Loucy (cell line): ENCODE results near the gene LMO7.

Experiments
- EZH2phosphoT487 ChIP-seq: fragments of 200-600 bp; IDR thresholded peaks from 2 replicates; pipeline ENCODE4 v1.6.1; 2018; ENCODE audit warnings: antibody characterized with exemption, mild to moderate bottlenecking, moderate library complexity, borderline replicate concordance
- TF ChIP-seq, protein P1 (sequence below): fragments of 200-600 bp; sonication (generic); conservative IDR thresholded peaks from 2 replicates; pipeline ENCODE4 v1.5.1; 2014; ENCODE audit warnings: mild to moderate bottlenecking, antibody characterized with exemption, low read length

GRCh38 chr13:75881109-75881775, 245.1 kb downstream of the LMO7 start:
- TF ChIP-seq, protein P1, sequence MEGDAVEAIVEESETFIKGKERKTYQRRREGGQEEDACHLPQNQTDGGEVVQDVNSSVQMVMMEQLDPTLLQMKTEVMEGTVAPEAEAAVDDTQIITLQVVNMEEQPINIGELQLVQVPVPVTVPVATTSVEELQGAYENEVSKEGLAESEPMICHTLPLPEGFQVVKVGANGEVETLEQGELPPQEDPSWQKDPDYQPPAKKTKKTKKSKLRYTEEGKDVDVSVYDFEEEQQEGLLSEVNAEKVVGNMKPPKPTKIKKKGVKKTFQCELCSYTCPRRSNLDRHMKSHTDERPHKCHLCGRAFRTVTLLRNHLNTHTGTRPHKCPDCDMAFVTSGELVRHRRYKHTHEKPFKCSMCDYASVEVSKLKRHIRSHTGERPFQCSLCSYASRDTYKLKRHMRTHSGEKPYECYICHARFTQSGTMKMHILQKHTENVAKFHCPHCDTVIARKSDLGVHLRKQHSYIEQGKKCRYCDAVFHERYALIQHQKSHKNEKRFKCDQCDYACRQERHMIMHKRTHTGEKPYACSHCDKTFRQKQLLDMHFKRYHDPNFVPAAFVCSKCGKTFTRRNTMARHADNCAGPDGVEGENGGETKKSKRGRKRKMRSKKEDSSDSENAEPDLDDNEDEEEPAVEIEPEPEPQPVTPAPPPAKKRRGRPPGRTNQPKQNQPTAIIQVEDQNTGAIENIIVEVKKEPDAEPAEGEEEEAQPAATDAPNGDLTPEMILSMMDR, result no peak
- no peak for TF ChIP-seq EZH2phosphoT487
